ENCODE data around the gene KCNMA1. TPM values are rescaled to one million over a fixed set of nuclear protein-coding genes. Genes with fewer than 3 reads are reported as not detected.

The KCNMA1 gene
- polyA plus RNA-seq, 1 of the 3 experiments (the other 2 are of a cell fraction), result 107 TPM

GRCh38 chr10:77163670-77164348, 473.8 kb downstream of the KCNMA1 start:
- no peaks in the 10 kb centered on the region for H3K79me2 ChIP-seq (ENCODE audit: insufficient read depth)
- 0 out of 4 replicates have a peak overlapping the region, but pooled peaks of 1 of the 2 experiments have one; percentile 2 for H3K4me3 ChIP-seq (ENCODE audit: low read depth in 2 of 2, low read length in 1 of 2)
- peaks cover 38% of the 10 kb centered on the region in 2 experiments for H3K4me1 ChIP-seq (ENCODE audit: control insufficient read depth in 1 of 2, insufficient read depth in 2 of 2, low read depth in 1 of 2, low read length in 1 of 2)
- peak overlapping the region; percentile 63 for H3K4me2 ChIP-seq
- no peak overlapping the region for H2AFZ ChIP-seq (ENCODE audit: low read depth)
- CTCF ChIA-PET, result interaction anchor here (0.9 to 18.5 kb wide), 12 partner anchors 8 to 883 kb away, joined by 3 to 513 read pairs (median 7); partner anchors contain the start of gene KCNMA1
- no peaks in the 10 kb centered on the region for H3K36me3 ChIP-seq (replicated peaks in 1 of 2; ENCODE audit: control insufficient read depth in 1 of 2, insufficient read depth in 2 of 2, low read length in 1 of 2)
- H3K27ac ChIP-seq (ENCODE audit: low read depth in 2 of 2, low read length in 1 of 2), result peak overlapping the region in 1 of 2 experiments; percentile 96; a peak in 1 of 4 replicates
- POLR2A ChIA-PET, result interaction anchor here (1.2 kb wide), 1 partner anchor 473 kb away, joined by 3 read pairs; no protein-coding TSS in a partner anchor
- peak overlapping the region; percentile 73 for H3K9ac ChIP-seq
- under 1% methylated on average over 4 of the region's 4 CpGs for WGBS (ENCODE audit: low lambda C conversion rate)
- peak; percentile 22 for DNase-seq
- H4K20me1 ChIP-seq (ENCODE audit: insufficient read depth), result no peaks in the 10 kb centered on the region
- H3F3A ChIP-seq (replicated peaks; ENCODE audit: insufficient read depth), result peaks cover 60% of the 10 kb centered on the region
- no peaks in the 10 kb centered on the region for H3K9me2 ChIP-seq
- no peaks in the 10 kb centered on the region for H3K9me3 ChIP-seq
- H3K27me3 ChIP-seq (ENCODE audit: insufficient read depth), result no peaks in the 10 kb centered on the region
- TF ChIP-seq EZH2phosphoT487 (IDR thresholded peaks at IDR 0.05; ENCODE audit: borderline replicate concordance, low read depth) (no peak), NFIC (IDR thresholded peaks at IDR 0.05; ENCODE audit: borderline replicate concordance) (peak; percentile 97), FOSL2 (IDR thresholded peaks at IDR 0.05; ENCODE audit: borderline replicate concordance, low read depth) (peak; percentile 100), FOXM1 (IDR thresholded peaks at IDR 0.05; ENCODE audit: low read depth) (peak; percentile 99), RCOR1 (IDR thresholded peaks at IDR 0.05; ENCODE audit: low read length) (no peak; the same call in 1 of the 2 replicates), USF1 (IDR thresholded peaks at IDR 0.05; ENCODE audit: borderline replicate concordance, low read depth) (no peak), JUND (IDR thresholded peaks at IDR 0.05) (peak; percentile 100), GABPA (IDR thresholded peaks at IDR 0.05; ENCODE audit: low read depth) (peak; percentile 44), FOXJ3 (CRISPR knock-in tag; IDR thresholded peaks at IDR 0.05) (peak; percentile 61; the same call in 1 of the 2 replicates), TAF1 (IDR thresholded peaks at IDR 0.05; ENCODE audit: borderline replicate concordance, low read depth, low read length) (peak; percentile 35; the same call in 1 of the 2 replicates), EP300 (IDR thresholded peaks at IDR 0.05; ENCODE audit: borderline replicate concordance in 1 of 2, low read depth in 1 of 2, low read length in 1 of 2) (peak; percentile 93 to 100), GATA2 (CRISPR knock-in tag; IDR thresholded peaks at IDR 0.05) (no peak), TCF12 (IDR thresholded peaks at IDR 0.05) (peak; percentile 100), RFX5 (IDR thresholded peaks at IDR 0.05; ENCODE audit: low read length) (no peak), MEF2A (IDR thresholded peaks at IDR 0.05; ENCODE audit: borderline replicate concordance, low read depth) (peak; percentile 75; the same call in 1 of the 2 replicates), SMC3 (IDR thresholded peaks at IDR 0.05; ENCODE audit: low read depth, low read length) (no peak), CHD2 (IDR thresholded peaks at IDR 0.05; ENCODE audit: low read length, partially characterized antibody) (no peak), ELF1 (IDR thresholded peaks at IDR 0.05) (peak; percentile 45; the same call in 1 of the 2 replicates), MXI1 (IDR thresholded peaks at IDR 0.05; ENCODE audit: low read depth, low read length) (no peak), MAX (IDR thresholded peaks at IDR 0.05; ENCODE audit: low read depth) (peak; percentile 85)
- TF ChIP-seq, protein P1, sequence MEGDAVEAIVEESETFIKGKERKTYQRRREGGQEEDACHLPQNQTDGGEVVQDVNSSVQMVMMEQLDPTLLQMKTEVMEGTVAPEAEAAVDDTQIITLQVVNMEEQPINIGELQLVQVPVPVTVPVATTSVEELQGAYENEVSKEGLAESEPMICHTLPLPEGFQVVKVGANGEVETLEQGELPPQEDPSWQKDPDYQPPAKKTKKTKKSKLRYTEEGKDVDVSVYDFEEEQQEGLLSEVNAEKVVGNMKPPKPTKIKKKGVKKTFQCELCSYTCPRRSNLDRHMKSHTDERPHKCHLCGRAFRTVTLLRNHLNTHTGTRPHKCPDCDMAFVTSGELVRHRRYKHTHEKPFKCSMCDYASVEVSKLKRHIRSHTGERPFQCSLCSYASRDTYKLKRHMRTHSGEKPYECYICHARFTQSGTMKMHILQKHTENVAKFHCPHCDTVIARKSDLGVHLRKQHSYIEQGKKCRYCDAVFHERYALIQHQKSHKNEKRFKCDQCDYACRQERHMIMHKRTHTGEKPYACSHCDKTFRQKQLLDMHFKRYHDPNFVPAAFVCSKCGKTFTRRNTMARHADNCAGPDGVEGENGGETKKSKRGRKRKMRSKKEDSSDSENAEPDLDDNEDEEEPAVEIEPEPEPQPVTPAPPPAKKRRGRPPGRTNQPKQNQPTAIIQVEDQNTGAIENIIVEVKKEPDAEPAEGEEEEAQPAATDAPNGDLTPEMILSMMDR (IDR thresholded peaks at IDR 0.05), result no peak
- TF ChIP-seq, protein P2, sequence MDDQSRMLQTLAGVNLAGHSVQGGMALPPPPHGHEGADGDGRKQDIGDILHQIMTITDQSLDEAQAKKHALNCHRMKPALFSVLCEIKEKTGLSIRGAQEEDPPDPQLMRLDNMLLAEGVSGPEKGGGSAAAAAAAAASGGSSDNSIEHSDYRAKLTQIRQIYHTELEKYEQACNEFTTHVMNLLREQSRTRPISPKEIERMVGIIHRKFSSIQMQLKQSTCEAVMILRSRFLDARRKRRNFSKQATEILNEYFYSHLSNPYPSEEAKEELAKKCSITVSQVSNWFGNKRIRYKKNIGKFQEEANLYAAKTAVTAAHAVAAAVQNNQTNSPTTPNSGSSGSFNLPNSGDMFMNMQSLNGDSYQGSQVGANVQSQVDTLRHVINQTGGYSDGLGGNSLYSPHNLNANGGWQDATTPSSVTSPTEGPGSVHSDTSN (IDR thresholded peaks at IDR 0.05), result peak; percentile 99
- TF ChIP-seq, protein P3, sequence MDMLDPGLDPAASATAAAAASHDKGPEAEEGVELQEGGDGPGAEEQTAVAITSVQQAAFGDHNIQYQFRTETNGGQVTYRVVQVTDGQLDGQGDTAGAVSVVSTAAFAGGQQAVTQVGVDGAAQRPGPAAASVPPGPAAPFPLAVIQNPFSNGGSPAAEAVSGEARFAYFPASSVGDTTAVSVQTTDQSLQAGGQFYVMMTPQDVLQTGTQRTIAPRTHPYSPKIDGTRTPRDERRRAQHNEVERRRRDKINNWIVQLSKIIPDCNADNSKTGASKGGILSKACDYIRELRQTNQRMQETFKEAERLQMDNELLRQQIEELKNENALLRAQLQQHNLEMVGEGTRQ (IDR thresholded peaks at IDR 0.05; ENCODE audit: borderline replicate concordance, low read depth, low read length), result no peak
- TF ChIP-seq, protein P4, sequence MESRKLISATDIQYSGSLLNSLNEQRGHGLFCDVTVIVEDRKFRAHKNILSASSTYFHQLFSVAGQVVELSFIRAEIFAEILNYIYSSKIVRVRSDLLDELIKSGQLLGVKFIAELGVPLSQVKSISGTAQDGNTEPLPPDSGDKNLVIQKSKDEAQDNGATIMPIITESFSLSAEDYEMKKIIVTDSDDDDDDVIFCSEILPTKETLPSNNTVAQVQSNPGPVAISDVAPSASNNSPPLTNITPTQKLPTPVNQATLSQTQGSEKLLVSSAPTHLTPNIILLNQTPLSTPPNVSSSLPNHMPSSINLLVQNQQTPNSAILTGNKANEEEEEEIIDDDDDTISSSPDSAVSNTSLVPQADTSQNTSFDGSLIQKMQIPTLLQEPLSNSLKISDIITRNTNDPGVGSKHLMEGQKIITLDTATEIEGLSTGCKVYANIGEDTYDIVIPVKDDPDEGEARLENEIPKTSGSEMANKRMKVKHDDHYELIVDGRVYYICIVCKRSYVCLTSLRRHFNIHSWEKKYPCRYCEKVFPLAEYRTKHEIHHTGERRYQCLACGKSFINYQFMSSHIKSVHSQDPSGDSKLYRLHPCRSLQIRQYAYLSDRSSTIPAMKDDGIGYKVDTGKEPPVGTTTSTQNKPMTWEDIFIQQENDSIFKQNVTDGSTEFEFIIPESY (IDR thresholded peaks at IDR 0.05; ENCODE audit: borderline replicate concordance, low read depth), result peak; percentile 93
- TF ChIP-seq, protein P5, sequence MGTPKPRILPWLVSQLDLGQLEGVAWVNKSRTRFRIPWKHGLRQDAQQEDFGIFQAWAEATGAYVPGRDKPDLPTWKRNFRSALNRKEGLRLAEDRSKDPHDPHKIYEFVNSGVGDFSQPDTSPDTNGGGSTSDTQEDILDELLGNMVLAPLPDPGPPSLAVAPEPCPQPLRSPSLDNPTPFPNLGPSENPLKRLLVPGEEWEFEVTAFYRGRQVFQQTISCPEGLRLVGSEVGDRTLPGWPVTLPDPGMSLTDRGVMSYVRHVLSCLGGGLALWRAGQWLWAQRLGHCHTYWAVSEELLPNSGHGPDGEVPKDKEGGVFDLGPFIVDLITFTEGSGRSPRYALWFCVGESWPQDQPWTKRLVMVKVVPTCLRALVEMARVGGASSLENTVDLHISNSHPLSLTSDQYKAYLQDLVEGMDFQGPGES (IDR thresholded peaks at IDR 0.05; ENCODE audit: low read depth, low read length), result no peak

Data from SK-N-SH (cell line).